ENCODE measurements around the gene SHOC2.

SHOC2 gene

GRCh38 chr10:110919349-110919931, at the start of gene SHOC2:
Gene SHOC2, plus strand, starts transcription at chr10:110919604. Its CDS starts 44,755 bp downstream, at chr10:110964359.
- DNase-seq (ENCODE audit: low spot score): peak; percentile 15

- no peak for DNase-seq (ENCODE audit: low spot score)
Measured at GRCh38 chr10:110870823-110871297, 48.5 kb upstream of the SHOC2 start.

GRCh38 chr10:110871298-110872084, 47.9 kb upstream of the SHOC2 start, which contains the start of gene PDCD4:
Gene PDCD4, plus strand, starts transcription at chr10:110871928. Its CDS starts 4,100 bp downstream, at chr10:110876028.
- DNase-seq (ENCODE audit: low spot score): peak; percentile 77

GRCh38 chr10:110872145-110872983, 47.0 kb upstream of the SHOC2 start:
- DNase-seq (ENCODE audit: low spot score): no peak

GRCh38 chr10:110872984-110873923, 46.1 kb upstream of the SHOC2 start:
- no peak for DNase-seq (ENCODE audit: low spot score)

- no peak for DNase-seq (ENCODE audit: low spot score)
Measured at GRCh38 chr10:110873951-110874350, 45.5 kb upstream of the SHOC2 start.

- no peak for DNase-seq (ENCODE audit: low spot score)
Measured at GRCh38 chr10:110876000-110876399, 43.4 kb upstream of the SHOC2 start.

GRCh38 chr10:110876788-110877187, 42.6 kb upstream of the SHOC2 start:
- DNase-seq (ENCODE audit: low spot score): no peak

- DNase-seq (ENCODE audit: low spot score): no peak
Measured at GRCh38 chr10:110880012-110880411, 39.4 kb upstream of the SHOC2 start.

GRCh38 chr10:110881247-110881646, 38.2 kb upstream of the SHOC2 start:
- DNase-seq (ENCODE audit: low spot score): no peak

GRCh38 chr10:110881905-110882304, 37.5 kb upstream of the SHOC2 start:
- DNase-seq (ENCODE audit: low spot score): no peak

- no peak for DNase-seq (ENCODE audit: low spot score)
Measured at GRCh38 chr10:110883924-110884323, 35.5 kb upstream of the SHOC2 start.

GRCh38 chr10:110885932-110886674, 33.3 kb upstream of the SHOC2 start:
- DNase-seq (ENCODE audit: low spot score): no peak

- no peak for DNase-seq (ENCODE audit: low spot score)
Measured at GRCh38 chr10:110887560-110887959, 31.8 kb upstream of the SHOC2 start.

- no peak for DNase-seq (ENCODE audit: low spot score)
Measured at GRCh38 chr10:110892602-110893288, 26.7 kb upstream of the SHOC2 start.

- DNase-seq (ENCODE audit: low spot score): peak; percentile 33
Measured at GRCh38 chr10:110893559-110894179, 25.7 kb upstream of the SHOC2 start.

- no peak for DNase-seq (ENCODE audit: low spot score)
Measured at GRCh38 chr10:110897184-110897583, 22.2 kb upstream of the SHOC2 start.

GRCh38 chr10:110898391-110898790, 21.0 kb upstream of the SHOC2 start:
- DNase-seq (ENCODE audit: low spot score): no peak

GRCh38 chr10:110900983-110901382, 18.4 kb upstream of the SHOC2 start:
- no peak for DNase-seq (ENCODE audit: low spot score)

Measured in COLO829 (cell line).